Pancreas (tissue), 10 donors: ENCODE measurements around the gene AOPEP. TPM values are rescaled to one million over a fixed set of nuclear protein-coding genes. Genes with fewer than 3 reads are reported as not detected.

Experiments
- ATAC-seq, 4 donors: fragments of 200-7000 bp; cut with Tn5 transposase; one replicate each; pipeline versions ENCODE4 v1.8.0 to v1.9.1; 2020; ENCODE audit warnings: mild to moderate bottlenecking in 4 of 4, moderate library complexity in 4 of 4
- DNase-seq, 6 donors: peaks; one replicate each; pipeline ENCODE4 v3.0.0-alpha.2; 2020
- FAIRE-seq: peaks from 2 replicates; lab custom pipeline; 2012; peaks lifted over from hg19 to GRCh38; lab: Jason Lieb, UNC
- H3K27ac ChIP-seq, 4 donors: fragments of 200-600 bp; sonication (generic); 1 replicate in 3 of 4; 2 replicates in 1 of 4; pipeline versions ENCODE4 v1.5.0 to v1.8.0; 2020
- H3K27me3 ChIP-seq, 4 donors: fragments of 200-600 bp; one replicate each; pipeline ENCODE4 v1.8.0; 2021
- H3K36me3 ChIP-seq, 3 donors: fragments of 200-600 bp; sonication (generic) in 1 of 3; one replicate each; pipeline versions ENCODE4 v1.5.0 to v1.8.0; 2020 to 2021
- H3K4me1 ChIP-seq, 3 donors: fragments of 200-600 bp; one replicate each; pipeline ENCODE4 v1.8.0; 2021
- H3K4me3 ChIP-seq, 4 donors: fragments of 200-600 bp; sonication (generic) in 2 of 4; one replicate each; pipeline versions ENCODE4 v1.5.0 to v1.8.0; 2020 to 2021
- H3K9me3 ChIP-seq, 4 donors: fragments of 200-600 bp; one replicate each; pipeline ENCODE4 v1.8.0; 2021
- CTCF ChIP-seq, 4 donors: fragments of 200-600 bp; sonication (generic) in 3 of 4; IDR thresholded peaks; one replicate each; pipeline versions ENCODE4 v1.5.0 to v1.8.0; 2021; ENCODE audit warnings: antibody characterized with exemption in 4 of 4
- WGBS, 2 donors: extraction: QIAGEN DNeasy Blood & Tissue Kit; methylation state at CpG; one replicate each; pipeline ENCODE4 v1.1.7; 2013; 5-methylcytosine and 5-hydroxymethylcytosine counted together
- intact Hi-C, 3 donors: fragments of 100-400 bp; cut with DNase I; formaldehyde crosslinking; loops; one replicate each; pipeline versions ENCODE4 v1.11.1 to v1.14.2; 2022
- polyA plus RNA-seq, 2 donors: library from polyadenylated mRNA; stranded (reverse); fragments of 200-250 nt; gene quantifications; one replicate each; pipeline ENCODE4 v1.2.3, GENCODE V29; 2013
- total RNA-seq, 6 donors: library from RNA; stranded (reverse); fragmentation: NEBNext Ultra II Directional in 4 of 6; extraction: Animal tissue kit (Norgen Biotek cat#: 25700) in 4 of 6; gene quantifications; one replicate each; pipeline versions ENCODE4 v1.2.1 to v1.2.4, GENCODE V29; 2021 to 2023
- donor health status: healthy with polysubstance abuse.
- donor health status: DM: no; HTN: no; CAD: no; lungs with moderate emphysema.
- donor health status: DM: no; HTN: no; CAD: no.
- donor health status: control.
- donor health status: control.
- donor health status: Bipolar disorder and iron deficiency.
- donor health status: DM: yes; HTN: yes; CAD: no.
- donor health status: DM: no; HTN: no; CAD: no.
- donor health status: DM: no; HTN: no; CAD: no.
- donor health status: DM: yes; HTN: yes; CAD: no.

Gene AOPEP
- total and polyA plus RNA-seq, 8 donors: 50.5 to 140 (median 76.7) TPM

GRCh38 chr9:95082401-95083084 is 356.0 kb downstream of the AOPEP start:
- 73 to 76% methylated on average over 18 of the region's 18 CpGs for WGBS, 2 donors
- DNase-seq (peak in 2 of 6 donors; percentile 34 to 46), FAIRE-seq (no peak), ATAC-seq (no peak)
- no peak for TF ChIP-seq CTCF (IDR thresholded peaks at IDR 0.05)
- intact Hi-C loops: no loop called here
- H3K27me3 ChIP-seq: no peaks in the 10 kb centered on the region
- H3K36me3 ChIP-seq: peaks cover 10 to 84% (median 35%) of the 10 kb centered on the region in 3 donors
- no peak overlapping the region for H3K27ac ChIP-seq
- no peaks in the 10 kb centered on the region for H3K9me3 ChIP-seq
- peaks cover 10 to 16% (median 12%) of the 10 kb centered on the region in 3 donors for H3K4me1 ChIP-seq
- no peak overlapping the region for H3K4me3 ChIP-seq

DNA sequence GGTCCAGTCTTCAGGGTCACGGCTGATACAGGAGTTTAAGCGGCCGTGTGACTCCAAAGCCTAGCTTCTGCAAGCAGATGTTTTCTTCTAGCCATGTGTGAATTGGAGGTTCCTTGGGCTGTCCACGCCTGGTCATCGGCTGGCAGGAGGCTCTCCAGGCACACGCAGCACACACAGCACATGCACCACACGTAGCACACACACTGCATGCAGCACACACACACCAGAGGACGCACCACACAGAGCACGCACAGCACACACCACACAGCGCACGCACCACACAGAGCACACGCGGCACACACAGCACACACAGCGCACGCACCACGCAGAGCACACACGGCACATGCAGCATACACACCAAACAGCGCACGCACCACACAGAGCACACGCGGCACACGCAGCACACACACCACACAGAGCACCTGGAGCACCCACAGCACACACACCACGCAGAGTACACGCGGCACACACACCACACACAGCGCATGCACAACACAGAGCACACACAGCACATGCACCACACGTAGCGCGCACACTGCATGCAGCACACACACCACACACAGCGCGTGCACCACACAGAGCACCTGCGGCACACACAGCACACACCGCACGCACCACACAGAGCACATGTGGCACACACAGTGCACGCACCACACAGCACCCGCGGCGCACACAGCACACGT is 356.7 kb downstream of the AOPEP start:
- Histone ChIP-seq H3K27me3 (no peaks in the 10 kb centered on the region), H3K9me3 (no peaks in the 10 kb centered on the region), H3K27ac (no peak overlapping the region), H3K4me3 (no peak overlapping the region), H3K36me3 (peaks cover 10 to 86% (median 35%) of the 10 kb centered on the region in 3 donors), H3K4me1 (peaks cover 5 to 10% (median 9%) of the 10 kb centered on the region in 3 donors)
- no peak for ATAC-seq
- FAIRE-seq: no peak
- no peak for TF ChIP-seq CTCF (IDR thresholded peaks at IDR 0.05)
- no peak for DNase-seq
- WGBS, 2 donors: 90 to 92% methylated on average over 39 of the region's 39 CpGs
- intact Hi-C loops: no loop called here

DNA sequence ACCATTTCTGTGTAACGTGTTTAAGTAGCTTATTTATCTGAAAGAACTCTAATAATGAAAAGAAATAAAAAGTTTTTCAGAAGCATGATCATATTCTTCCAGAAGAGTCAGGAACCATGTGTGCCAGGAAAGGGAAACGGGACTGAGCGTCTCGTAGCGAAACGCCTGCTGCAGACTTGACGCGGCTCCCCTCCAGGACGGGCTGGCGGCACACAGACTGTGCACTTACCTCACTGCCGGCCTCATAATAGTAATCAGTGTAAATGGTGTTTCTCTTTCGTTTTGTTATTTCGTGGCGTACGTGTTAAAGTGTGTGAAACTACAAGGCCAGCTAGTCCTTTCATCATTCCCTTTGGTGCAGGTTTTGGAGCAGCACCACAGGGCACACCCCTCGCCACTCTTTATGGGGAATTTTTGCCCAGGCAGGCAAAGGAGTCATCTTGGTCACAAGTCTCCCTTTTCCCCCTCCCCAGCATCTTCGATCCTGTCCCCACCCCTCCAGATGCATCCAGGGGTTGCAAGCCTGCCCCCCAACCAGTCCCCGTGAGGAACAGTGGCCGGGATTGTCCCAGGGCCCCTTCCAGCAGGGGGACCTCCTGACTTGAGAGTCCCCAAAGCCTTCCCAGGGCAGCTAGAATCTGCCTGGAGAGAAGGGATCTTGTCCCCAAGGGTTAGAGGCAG is 357.9 kb downstream of the AOPEP start:
- FAIRE-seq: no peak
- Histone ChIP-seq H3K27me3 (no peaks in the 10 kb centered on the region), H3K4me3 (no peak overlapping the region), H3K9me3 (no peaks in the 10 kb centered on the region), H3K36me3 (peaks cover 10 to 92% (median 35%) of the 10 kb centered on the region in 3 donors), H3K4me1 (peaks cover 0 to 5% (median 0%) of the 10 kb centered on the region in 3 donors), H3K27ac (peak overlapping the region in 1 of 4 donors; percentile 34)
- TF ChIP-seq CTCF (IDR thresholded peaks at IDR 0.05): no peak
- intact Hi-C loops: no loop called here
- ATAC-seq: no peak
- DNase-seq: peak in 1 of 6 donors; percentile 36
- WGBS, 2 donors: 78 to 87% methylated on average over 19 of the region's 19 CpGs

DNA sequence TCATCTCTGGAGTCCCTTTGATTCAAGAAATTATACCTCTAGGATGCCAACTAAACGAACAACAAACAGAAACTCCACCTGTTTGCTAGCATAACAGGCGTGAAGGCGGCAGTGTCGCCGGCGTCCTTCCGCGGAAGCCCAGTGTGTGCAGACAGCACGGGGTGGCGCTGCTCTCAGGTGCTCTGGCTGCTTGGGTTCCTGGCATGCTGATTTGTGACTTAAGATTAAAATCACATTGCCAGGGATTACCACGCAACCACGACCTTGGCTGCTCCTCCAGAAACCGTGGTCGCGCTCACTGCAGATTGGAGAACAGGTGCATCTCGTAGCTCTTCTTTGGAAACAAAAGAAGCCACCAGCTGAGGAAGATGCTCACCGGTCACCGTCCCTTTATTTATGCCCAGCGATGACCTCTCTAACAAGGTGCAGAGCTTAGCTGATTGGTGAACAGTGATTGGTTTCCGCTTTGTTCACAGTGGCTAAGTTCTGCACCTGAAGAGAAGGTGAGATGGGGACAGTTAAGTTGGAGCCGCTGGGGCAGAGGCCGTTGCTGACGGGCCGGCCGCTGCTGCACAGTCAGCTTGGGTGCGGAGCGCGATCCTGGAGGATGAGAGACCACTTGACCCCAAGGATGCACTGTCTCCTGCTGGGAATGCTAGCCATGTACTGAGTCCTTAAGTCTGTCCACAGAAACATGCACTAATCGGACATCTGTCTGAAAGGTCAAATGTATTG is 358.7 kb downstream of the AOPEP start:
- FAIRE-seq (no peak), ATAC-seq (peak in 2 of 4 donors; percentile 20 to 33), DNase-seq (peak in 2 of 6 donors; percentile 42 to 65)
- 66 to 68% methylated on average over 29 of the region's 29 CpGs for WGBS, 2 donors
- H3K36me3 ChIP-seq: peaks cover 10 to 93% (median 35%) of the 10 kb centered on the region in 3 donors
- no peak for TF ChIP-seq CTCF (IDR thresholded peaks at IDR 0.05)
- no peaks in the 10 kb centered on the region for H3K27me3 ChIP-seq
- H3K27ac ChIP-seq: peak overlapping the region in 2 of 4 donors; percentile 28 to 34
- intact Hi-C loops: loop anchor here in 1 of 3 donors (5.0 kb wide), 1 partner anchor 42 kb away; no protein-coding TSS in a partner anchor
- no peak overlapping the region for H3K4me3 ChIP-seq
- H3K9me3 ChIP-seq: no peaks in the 10 kb centered on the region
- peaks cover 1 to 12% (median 7%) of the 10 kb centered on the region in 3 donors for H3K4me1 ChIP-seq
